Measurements from ENCODE around the gene TBC1D5.
"Not testable (repeated sequence)": the region's sequence is repeated elsewhere in the genome, so short reads cannot be mapped to it uniquely, and the experiment has no call there.

GRCh38 chr3:17351193-17351592 lies 391.2 kb downstream of the TBC1D5 start:
- not testable (repeated sequence) for TF ChIP-seq CTCF (IDR thresholded peaks at IDR 0.05); EZH2 (IDR thresholded peaks at IDR 0.05; ENCODE audit: borderline replicate concordance, insufficient read depth, low read depth, low read length, poor library complexity, severe bottlenecking)

All from B cell (primary cell).